ENCODE measurements around the gene IQSEC1. TPM values are rescaled to one million over a fixed set of nuclear protein-coding genes. Genes with fewer than 3 reads are reported as not detected.

The IQSEC1 gene
- total and polyA plus RNA-seq, 10 of the 15 experiments (the other 5 are each of a cell fraction or from before 2014, with no cell fraction given), result 0.92 to 55.2 (median 8.5) TPM

- Histone ChIP-seq H3K36me3 (ENCODE audit: control insufficient read depth in 2 of 2, insufficient read depth in 2 of 2, low read length in 1 of 2) (peaks cover 0 to 5% of the 10 kb centered on the region in 2 experiments; a peak in 3 of 4 replicates), H3K27ac (ENCODE audit: control insufficient read depth, insufficient read depth) (peak overlapping the region; percentile 99), H3K4me1 (ENCODE audit: control insufficient read depth, insufficient read depth, low read length) (peaks cover 96% of the 10 kb centered on the region), H3K9ac (ENCODE audit: control insufficient read depth, insufficient read depth, low read length) (peak overlapping the region; percentile 93), H3K27me3 (replicated peaks in 1 of 2; ENCODE audit: control insufficient read depth in 2 of 2, insufficient read depth in 2 of 2, low read length in 1 of 2) (no peaks in the 10 kb centered on the region), H2AFZ (ENCODE audit: control insufficient read depth, low read depth, low read length) (no peak overlapping the region), H3K4me3 (peak overlapping the region; percentile 46; the same call in 1 of the 2 replicates), H3K79me2 (ENCODE audit: control insufficient read depth, insufficient read depth, low read length) (peaks cover 93% of the 10 kb centered on the region), H3K4me2 (ENCODE audit: control insufficient read depth, insufficient read depth) (peak overlapping the region; percentile 82), H3K9me3 (replicated peaks; ENCODE audit: control insufficient read depth, insufficient read depth, low read length) (no peaks in the 10 kb centered on the region), H4K20me1 (ENCODE audit: control insufficient read depth, insufficient read depth) (no peaks in the 10 kb centered on the region)
- TF ChIP-seq IRF4 (IDR thresholded peaks at IDR 0.05; ENCODE audit: low read depth, low read length) (0 out of 2 replicates have a peak, but pooled peaks have one; percentile 12), SMARCA5 (IDR thresholded peaks at IDR 0.05) (0 out of 2 replicates have a peak, but pooled peaks have one; percentile 37), ZZZ3 (IDR thresholded peaks at IDR 0.05; ENCODE audit: control insufficient read depth, insufficient read length, low read depth) (no peak), BCLAF1 (IDR thresholded peaks at IDR 0.05) (no peak), ZNF687 (IDR thresholded peaks at IDR 0.05) (peak; percentile 44; the same call in 1 of the 2 replicates), HCFC1 (IDR thresholded peaks at IDR 0.05; ENCODE audit: low read length) (no peak), MEF2A (IDR thresholded peaks at IDR 0.05; ENCODE audit: insufficient read depth, low read depth, low read length) (no peak), PAX5 (IDR thresholded peaks at IDR 0.05; ENCODE audit: borderline replicate concordance, low read depth, low read length) (0 out of 2 replicates have a peak, but pooled peaks have one; percentile 16)
- no peak for FAIRE-seq
- 0 out of 3 replicates have a peak, but pooled peaks have one; percentile 2 for ATAC-seq
- RAD21 ChIA-PET (ENCODE audit: unreplicated experiment), result interaction anchor here (0.6 to 8.5 kb wide), 9 partner anchors 11 to 82 kb away, joined by 3 to 93 read pairs (median 21); no protein-coding TSS in a partner anchor
- 24% methylated on average over 7 of the region's 7 CpGs for WGBS (ENCODE audit: insufficient coverage, insufficient replicate concordance, low lambda C conversion rate, missing lambda C conversion rate)
- in situ Hi-C loops (cut with MboI) (no loop called here), intact Hi-C loops (cut with micrococcal nuclease; ENCODE audit: unreplicated experiment) (loop anchor here (2.0 to 10.0 kb wide), 2 partner anchors 37 to 445 kb away; no protein-coding TSS in a partner anchor)
- SMC1A ChIA-PET (ENCODE audit: uncharacterized antibody, unreplicated experiment), result interaction anchor here (1.1 to 12.7 kb wide), 10 partner anchors 10 to 442 kb away, joined by 3 to 123 read pairs (median 6); no protein-coding TSS in a partner anchor
- CTCF ChIA-PET, result interaction anchor here (0.8 to 7.8 kb wide), 9 partner anchors 9 to 169 kb away, joined by 3 to 57 read pairs (median 14); partner anchors contain the start of gene RPL32
- no TSS peak for BruUV-seq (replicated peaks)
- POLR2A ChIA-PET, result interaction anchor here (1.1 to 11.5 kb wide), 5 partner anchors 11 to 101 kb away, joined by 3 to 170 read pairs (median 65); no protein-coding TSS in a partner anchor
- DNase-seq (ENCODE audit: low read depth, low spot score), result no peak
These were observed 63.3 kb downstream of the IQSEC1 start for GRCh38 chr3:13009946-13010315.

Data from GM12878 (cell line).